Stimulated activated CD8-positive, alpha-beta memory T cell treated with anti-CD3 and anti-CD28 coated beads, Interleukin-15, amount 100 ng/mL, for 1 hour (primary cell): ENCODE data around the gene SPEG.
A peak's percentile ranks its signal among the peaks of the same experiment; 100 is the strongest.

ENCODE experiments used
- DNase-seq: peaks from one replicate; pipeline ENCODE4 v3.0.0-alpha.2; 2020; ENCODE audit warnings: low read depth

The SPEG gene

GRCh38 chr2:219425238-219426067, 9.2 kb upstream of the SPEG start:
- no peak for DNase-seq

GRCh38 chr2:219426068-219426443, 8.6 kb upstream of the SPEG start:
- DNase-seq, result no peak

DNA sequence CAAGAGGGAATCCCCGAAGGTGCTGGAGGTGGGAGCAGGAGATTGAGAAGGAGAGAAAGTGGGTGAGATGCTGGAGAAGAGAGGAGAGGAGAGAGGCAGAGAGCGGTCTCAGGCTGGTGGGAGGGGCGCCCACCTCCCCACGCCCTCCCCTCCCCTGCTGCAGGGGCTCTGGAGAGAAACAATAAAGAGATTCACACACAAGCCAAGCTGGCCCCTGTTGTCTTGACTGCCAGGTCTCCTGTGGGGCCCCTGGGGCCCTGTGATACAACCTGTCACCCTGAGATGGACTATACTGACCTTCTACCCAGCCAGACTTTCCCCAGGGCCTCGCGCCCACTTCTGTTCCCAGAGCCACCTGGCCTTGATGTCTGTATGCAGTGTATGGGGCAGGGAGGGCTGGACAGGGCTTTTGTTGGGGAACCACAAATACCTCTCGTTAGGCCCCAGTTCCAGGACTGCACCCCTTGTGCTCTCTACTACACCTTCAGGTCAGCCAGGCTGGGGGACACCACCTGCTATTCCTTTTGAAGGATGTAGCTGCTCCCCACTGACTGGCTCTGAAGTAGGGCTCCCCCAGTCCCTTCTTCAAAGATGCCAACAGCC, 8.0 kb upstream of the SPEG start:
- DNase-seq, result no peak

DNA sequence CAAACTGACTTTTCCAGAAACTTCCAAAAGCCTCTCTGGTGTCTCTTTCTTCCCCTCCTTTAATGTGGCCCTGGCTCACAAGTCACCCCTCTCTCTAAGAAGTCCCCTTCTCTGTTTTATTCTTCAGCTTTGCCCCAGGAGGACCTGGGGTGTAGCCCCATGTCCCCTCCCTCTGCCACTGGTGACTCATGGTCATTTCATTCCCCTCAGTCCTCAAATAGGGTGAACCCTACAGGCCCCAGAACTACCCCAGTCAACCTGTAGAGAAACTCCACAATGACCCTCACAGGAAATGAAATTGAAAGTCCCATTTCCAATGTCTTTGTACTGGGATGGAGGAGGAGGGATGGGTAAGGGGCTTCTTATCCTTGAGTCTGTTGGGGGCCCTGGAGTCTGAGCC, 6.2 kb upstream of the SPEG start:
- DNase-seq, result no peak

DNA sequence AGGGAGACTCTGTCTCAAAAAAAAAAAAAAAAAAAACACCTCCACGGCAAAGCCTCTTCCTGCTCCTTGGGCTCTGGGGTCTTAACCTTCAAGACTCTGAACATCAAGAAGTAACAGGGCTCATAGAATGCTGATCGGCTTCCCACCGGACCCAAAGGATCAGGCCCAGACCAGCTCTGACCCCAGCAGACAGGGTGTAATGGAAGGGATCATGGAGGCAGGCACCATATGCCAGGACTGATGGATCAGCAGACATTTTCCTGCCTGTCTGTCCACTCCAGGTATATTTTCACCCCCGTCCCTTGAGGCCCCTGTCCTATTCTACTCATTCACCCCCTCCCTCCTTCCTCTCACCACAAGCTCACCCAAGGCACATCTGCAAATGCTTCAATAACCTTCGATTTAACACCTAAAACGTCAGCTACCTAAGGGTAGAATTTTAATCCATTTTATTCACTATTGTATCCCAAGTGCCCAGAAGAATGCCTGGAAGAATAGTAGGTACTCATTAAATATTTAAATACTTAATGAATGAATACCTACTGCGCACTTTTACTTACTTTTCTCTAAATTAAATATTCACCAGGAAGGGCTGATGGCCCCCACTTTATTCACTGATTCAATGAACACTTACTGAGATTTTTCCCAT, 4.6 kb upstream of the SPEG start:
- no peak for DNase-seq

DNA sequence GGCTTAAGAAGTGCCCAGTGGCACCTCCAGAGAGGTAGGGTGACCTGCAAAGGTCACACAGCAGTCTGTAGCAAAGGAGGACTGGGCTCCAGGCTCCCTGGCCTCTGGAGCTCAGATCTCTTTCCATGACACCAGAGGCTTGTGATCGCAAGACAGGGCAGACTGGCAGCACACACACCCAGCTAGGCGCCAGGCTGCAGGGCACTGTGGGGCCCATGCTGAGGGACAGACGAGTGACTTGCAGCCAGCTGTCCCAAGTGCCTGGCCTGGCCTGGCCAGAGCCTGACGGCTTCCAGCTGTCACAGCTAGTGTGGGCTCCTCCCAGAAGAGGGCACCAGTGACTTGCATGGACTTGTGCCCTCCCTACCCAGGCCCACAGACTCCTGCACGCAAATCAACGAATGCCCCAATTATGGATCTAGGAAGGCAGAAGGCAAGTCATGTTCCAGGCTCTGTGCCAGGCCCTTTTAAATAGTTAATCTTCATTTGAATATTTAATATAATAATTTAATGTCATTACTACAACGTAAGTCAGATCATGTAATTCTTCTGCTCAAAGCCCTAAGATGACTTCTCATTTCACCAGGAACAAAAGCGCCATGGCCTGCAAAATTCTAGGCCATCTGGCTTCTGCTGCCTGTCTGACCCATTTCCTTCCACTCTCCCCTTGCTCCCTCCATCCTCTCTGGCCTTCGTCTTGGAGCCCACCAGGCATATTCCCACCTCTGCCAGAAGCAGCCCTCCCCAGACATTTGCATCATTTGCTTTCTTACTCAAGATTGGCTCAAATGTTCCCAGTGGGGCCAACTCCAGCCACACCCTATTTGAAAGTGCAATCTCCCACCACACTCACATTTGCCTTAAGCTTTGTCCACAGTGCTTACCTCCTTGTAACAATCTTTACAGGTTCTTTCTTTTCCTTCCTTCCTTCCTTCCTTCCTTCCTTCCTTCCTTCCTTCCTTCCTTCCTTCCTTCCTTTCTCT, 3.7 kb upstream of the SPEG start:
- DNase-seq, result no peak

GRCh38 chr2:219433666-219434467, 776 bp upstream of the SPEG start:
- DNase-seq, result no peak

GRCh38 chr2:219434468-219434717, 250 bp upstream of the SPEG start:
- no peak for DNase-seq

GRCh38 chr2:219435701-219436100, 1.1 kb downstream of the SPEG start:
- no peak for DNase-seq

GRCh38 chr2:219436491-219436890, 1.8 kb downstream of the SPEG start:
- no peak for DNase-seq

DNA sequence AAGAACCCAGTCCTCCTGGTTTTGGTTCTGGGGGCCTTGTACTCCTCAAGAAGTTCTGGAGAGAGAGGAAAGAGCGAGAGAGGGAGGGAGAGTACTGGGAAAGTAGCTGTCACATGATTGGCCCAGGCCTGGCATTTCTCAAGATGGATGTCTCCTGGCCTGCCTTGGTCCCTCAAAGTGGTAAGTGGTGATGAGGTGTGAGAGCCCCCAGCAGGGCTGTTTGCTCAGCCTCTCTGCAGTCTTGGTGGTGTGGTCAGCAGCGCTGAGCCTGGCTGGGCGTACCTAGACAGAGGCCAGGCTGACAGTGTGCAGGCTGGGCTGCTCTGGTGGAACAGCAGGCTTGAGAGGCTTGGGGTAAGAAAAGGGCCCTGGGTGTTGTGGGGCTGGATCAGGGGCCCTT, 2.5 kb downstream of the SPEG start:
- DNase-seq, result no peak

DNA sequence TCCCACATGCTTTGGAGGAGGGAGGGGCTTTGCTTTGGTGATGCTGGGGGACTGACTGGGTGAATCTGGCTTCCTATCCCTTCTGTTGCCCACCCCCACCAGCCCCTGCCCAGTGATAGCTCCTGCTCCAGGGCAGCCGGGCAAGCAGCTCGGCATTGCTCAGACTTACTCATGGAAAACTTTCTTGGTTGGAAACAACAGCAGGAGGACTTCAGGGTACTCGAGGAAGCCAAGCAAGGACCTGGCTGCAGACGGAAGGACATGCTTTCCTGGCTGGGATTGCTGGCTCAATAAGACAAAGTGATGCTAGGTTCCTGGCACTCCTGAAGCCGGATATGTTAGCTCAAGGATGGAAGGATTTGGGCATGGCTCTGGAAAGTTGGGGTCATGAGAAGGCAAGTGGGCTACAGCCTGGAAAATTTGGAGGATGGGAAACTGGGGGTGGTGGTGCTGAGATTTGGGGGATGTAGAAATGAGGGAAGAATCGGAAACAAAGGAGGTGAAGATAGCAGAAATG, 3.1 kb downstream of the SPEG start:
- DNase-seq, result no peak

DNA sequence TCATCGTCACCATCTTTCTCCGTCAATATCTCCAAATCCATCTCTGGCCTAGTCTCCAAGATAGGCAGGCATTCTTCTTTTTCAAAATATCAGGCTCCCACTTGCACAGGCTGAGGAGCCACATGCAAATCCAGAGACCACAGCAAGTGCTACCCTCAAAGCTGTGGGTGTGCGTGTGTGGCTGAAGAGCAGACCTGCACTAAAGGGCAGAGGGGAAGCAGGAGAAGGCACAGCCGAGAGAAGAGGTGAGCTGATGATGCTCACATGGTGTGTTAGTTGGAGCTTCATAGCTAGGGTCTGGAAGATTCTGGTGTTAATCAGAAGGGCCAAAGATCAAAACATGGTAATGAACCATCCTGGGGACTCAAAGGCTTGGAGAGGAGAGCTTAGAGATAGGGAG, 3.8 kb downstream of the SPEG start:
- no peak for DNase-seq

DNA sequence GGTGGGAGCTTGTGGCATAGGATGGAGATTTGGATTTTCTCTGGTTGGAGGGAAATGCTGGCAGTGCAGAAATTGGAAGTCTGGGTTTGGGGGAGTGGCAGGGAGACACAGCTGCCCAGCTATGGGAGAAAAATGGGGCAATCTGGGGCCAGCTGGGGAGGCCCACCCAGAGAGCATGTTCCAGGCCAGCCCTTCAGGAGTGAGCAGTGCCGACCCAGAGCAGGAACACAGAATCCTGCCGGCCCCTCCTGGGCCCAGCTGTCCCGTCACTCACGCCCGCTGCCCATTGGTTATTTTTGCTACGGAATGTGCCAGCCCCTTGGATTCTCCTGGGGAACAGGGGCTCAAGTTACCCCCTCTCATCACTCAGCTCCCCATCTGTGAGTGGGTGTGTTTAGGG, 4.9 kb downstream of the SPEG start:
- no peak for DNase-seq

DNA sequence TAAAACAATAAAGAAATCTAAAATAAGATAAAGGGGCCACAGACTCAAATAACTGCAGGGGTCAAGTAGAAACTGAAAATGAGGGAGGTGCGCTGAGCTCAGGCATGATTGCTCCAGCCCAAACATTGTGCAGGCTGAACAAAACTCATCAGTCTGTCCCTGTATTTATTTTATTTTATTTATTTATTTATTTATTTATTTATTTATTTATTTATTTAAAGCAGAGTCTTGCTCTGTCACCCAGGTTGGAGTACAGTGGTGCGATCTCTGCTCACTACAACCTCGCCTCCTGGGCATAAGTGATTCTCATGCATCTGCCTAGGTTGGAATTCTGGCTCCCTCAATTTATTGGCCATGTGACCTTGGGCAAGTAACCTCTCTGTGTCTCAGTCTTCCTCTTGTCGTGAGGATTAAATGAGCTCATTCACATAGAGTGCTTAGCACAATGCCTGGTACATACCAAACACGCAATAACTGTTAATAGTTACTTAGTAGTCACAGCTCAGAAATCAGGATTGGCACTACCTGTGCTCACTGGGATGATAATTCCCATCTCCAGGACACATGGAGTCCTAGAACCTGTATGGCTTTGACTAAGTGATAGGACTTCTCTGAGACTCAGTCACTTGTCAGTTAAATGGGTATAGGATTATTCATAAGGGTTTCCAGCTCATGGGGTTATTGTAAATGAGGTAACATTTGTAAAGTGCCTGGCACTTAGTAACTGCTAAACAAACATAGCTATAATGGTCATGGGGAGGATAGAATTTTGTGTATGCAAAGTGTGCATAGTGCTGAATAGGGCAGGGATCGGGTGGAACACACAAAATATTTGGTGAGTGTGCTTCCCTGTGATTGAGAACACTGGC, 6.0 kb downstream of the SPEG start:
- DNase-seq, result no peak

DNA sequence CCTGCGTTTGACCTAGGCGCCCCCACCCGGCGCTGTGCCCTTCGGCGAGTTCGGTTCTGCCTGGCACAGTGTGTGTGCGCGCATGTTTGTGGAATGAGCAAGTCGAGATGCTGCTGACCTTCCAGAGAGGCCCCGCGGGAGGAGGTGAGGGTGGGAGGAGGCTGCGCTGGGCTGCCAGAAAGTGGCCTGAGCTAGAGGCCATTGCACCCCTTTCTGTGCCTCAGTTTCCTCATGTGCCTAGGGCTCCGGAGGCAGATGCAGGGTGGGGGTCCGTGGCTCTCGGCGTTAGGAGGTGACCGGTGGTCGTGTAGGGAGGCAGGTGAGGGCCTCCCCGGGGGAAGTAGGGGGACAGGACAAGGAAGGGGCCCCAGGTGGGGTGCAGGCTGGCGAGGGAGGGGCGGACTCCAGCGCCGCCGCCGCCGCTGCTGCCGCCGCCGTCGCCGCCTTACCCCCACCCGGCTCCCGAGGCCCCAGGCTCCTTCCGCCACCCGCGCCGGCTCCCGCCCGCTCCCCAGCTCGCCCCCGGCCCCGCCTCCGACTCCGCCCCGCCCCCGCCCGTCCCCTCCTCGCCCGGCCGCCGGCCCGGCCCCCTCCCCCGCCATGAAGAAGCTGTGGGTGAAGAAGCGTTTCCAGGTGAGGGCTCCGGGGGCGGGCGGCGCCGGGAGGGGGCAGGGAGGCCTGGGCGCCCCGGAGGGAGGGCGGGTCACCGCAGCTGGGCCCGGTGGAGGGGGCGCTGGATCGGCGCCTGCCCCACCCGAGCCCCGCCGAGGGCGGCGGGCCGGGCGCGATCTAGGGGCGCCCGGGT, 7.0 kb downstream of the SPEG start:
- peak; percentile 18 for DNase-seq

DNA sequence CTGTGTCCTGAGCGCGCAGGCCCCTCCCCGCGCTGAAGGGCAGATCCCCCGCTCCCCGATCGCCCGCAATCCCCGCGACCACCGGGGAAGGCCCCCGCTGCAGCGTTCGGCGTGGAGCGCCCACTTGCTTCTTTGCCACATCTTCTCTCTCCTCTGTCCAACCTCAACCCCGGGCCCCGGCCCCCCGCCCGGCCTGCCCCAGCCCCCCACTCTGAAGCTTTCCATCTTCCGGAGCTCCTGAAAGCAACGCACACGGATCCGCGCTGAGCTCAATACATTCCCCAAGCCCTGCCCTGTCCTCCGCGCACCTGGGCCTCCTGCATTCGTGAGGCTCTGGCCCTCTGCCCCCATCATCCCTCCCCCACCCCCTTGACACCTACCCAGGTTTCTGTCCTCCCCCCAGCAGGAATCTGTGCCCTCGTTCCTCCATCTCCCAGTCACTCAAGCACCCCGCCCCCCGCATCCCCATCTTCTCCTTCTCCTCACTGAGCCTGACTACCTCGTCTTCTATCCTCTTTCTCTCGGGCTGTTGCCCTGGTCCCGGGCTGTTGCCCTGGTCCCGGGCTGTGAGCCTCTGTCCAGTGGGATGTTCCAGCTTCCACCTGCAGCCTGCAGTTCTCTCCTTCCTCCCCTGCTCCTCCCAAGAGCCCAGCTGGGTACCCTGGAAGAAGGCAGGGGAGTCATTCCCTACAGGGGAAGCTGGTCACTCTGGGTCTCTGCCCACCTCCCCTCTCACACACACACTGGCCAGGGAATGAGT, 7.8 kb downstream of the SPEG start:
- DNase-seq, result no peak

DNA sequence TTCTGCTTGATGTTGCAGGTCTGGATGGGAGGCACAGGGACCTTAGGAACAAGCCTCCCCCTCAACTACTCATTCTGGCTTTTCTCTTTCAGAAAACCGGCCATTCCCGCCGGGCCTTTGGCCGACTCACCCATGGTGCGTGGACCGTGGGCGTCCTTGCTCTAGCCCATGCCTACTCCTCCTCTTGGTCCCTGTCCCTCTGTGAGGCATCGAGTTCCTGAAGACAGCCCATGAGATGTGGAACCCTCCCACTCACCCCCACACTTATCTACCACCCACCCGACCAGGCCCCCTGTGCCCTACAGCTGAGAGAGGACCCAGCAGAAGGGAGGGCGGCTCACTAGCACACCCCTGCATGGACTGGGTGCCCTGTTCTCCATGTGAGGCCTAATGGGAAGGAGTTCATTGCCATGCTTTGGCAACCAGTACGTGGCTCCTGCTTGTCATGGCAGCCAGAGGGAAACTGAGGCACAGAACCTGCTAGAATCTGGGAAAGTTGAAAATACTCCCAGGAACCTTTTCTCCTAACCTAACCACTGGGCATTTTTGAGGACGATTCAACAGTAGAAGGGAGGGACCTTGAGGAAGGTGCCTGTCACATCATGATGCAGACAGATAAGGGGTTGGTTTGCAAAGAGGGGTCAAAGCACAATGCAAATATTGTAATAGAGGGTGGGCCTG, 8.5 kb downstream of the SPEG start:
- DNase-seq, result no peak
